Endodermal cell (in vitro differentiated cells): ENCODE results near the gene ADAMTS17. TPM values are rescaled to one million over a fixed set of nuclear protein-coding genes. Genes with fewer than 3 reads are reported as not detected.

Experiments
- DNase-seq: peaks from one replicate; pipeline ENCODE4 v3.0.0-alpha.2; 2017
- H3K27ac ChIP-seq: 2 replicates; pipeline ENCODE4 v1.5.1; 2013; ENCODE audit warnings: mild to moderate bottlenecking, low read depth, low read length, moderate library complexity
- H3K27me3 ChIP-seq: 2 replicates; pipeline ENCODE4 v1.6.1; 2013; ENCODE audit warnings: mild to moderate bottlenecking, low read length, moderate library complexity; ENCODE audit not compliant: insufficient read depth, control insufficient read depth, poor library complexity, severe bottlenecking
- H3K36me3 ChIP-seq: 2 replicates; pipeline ENCODE4 v1.7.0; 2013; ENCODE audit warnings: mild to moderate bottlenecking, low read length, moderate library complexity; ENCODE audit not compliant: control insufficient read depth, insufficient read depth
- H3K4me1 ChIP-seq: one replicate; pipeline ENCODE4 v1.7.0; 2013; ENCODE audit warnings: low read length; ENCODE audit not compliant: control insufficient read depth, insufficient read depth
- H3K4me3 ChIP-seq: 2 replicates; pipeline ENCODE4 v1.5.1; 2013; ENCODE audit warnings: mild to moderate bottlenecking, low read length, moderate library complexity
- H3K9ac ChIP-seq: 2 replicates; pipeline ENCODE4 v1.6.1; 2013; ENCODE audit warnings: mild to moderate bottlenecking, low read length, moderate library complexity; ENCODE audit not compliant: poor library complexity, severe bottlenecking; ENCODE audit errors: extremely low read depth
- H3K9me3 ChIP-seq: 2 replicates; pipeline ENCODE4 v1.6.1; 2013; ENCODE audit warnings: mild to moderate bottlenecking, low read length, moderate library complexity; ENCODE audit not compliant: control insufficient read depth
- H3K27ac Mint-ChIP-seq: 2 replicates; pipeline ENCODE4 v1.8.0; 2020; ENCODE audit warnings: mixed read lengths
- H3K27me3 Mint-ChIP-seq: 2 replicates; pipeline ENCODE4 v1.8.0; 2021; ENCODE audit warnings: mild to moderate bottlenecking, mixed read lengths; ENCODE audit not compliant: insufficient read depth
- H3K36me3 Mint-ChIP-seq: 2 replicates; pipeline ENCODE4 v1.8.0; 2020; ENCODE audit warnings: low read depth, mixed read lengths
- H3K4me1 Mint-ChIP-seq: 2 replicates; pipeline ENCODE4 v1.8.0; 2020; ENCODE audit warnings: mixed read lengths
- H3K4me3 Mint-ChIP-seq: 2 replicates; pipeline ENCODE4 v1.8.0; 2020; ENCODE audit warnings: mild to moderate bottlenecking, moderate library complexity, mixed read lengths
- H3K9me3 Mint-ChIP-seq: 2 replicates; pipeline ENCODE4 v1.8.0; 2020; ENCODE audit warnings: mild to moderate bottlenecking, mixed read lengths
- WGBS, 2 experiments: methylation state at CpG; one replicate each; pipeline versions ENCODE4 v1.1.5 to v1.1.7; 2013; ENCODE audit warnings: missing lambda C conversion rate in 2 of 2, mixed read lengths in 1 of 2; ENCODE audit not compliant: insufficient coverage in 1 of 2, insufficient read length in 1 of 2; 5-methylcytosine and 5-hydroxymethylcytosine counted together
- total RNA-seq, 2 donors: library from RNA; stranded (reverse); fragmentation: NEBNext Ultra II Directional in 1 of 2; extraction: Animal tissue kit (Norgen Biotek cat#: 25700) in 1 of 2; gene quantifications; 2 replicates in 1 of 2; 3 replicates in 1 of 2; pipeline ENCODE4 v1.2.1, GENCODE V29; 2021
- TF ChIP-seq, protein P1 (sequence below): fragments of 200-600 bp; sonication (generic); conservative IDR thresholded peaks from 2 replicates; pipeline ENCODE4 v1.5.0; 2021; ENCODE audit warnings: antibody characterized with exemption, mild to moderate bottlenecking

ADAMTS17 gene
- total RNA-seq, 2 donors from 2014 or later, result 0.82 to 2.3 TPM

DNA sequence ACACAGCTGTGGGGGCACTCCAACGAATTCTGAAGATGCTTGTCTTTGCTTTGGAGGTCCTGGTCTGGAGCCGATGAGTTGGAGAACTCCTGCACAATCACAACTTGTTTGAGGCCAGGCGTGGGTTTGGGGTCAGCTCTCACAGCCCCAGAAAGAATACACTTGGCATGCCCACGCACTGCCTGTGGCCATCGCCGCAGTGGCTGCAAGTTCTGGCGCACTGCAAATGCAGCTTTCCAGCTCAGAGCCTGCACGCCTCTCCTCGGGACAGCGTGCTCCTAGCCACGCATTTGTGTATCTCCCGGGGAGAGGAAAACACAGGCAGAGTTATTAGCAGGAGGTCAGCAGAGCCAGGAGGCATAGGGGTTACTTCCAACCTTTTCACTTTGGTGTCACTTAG is 282.7 kb downstream of the ADAMTS17 start:
- WGBS, 2 experiments, result 86 to 91% methylated on average over 12 of the region's 12 CpGs
- no peak for DNase-seq
- Mint-ChIP-seq H3K9me3 (no peaks in the 10 kb centered on the region), H3K27ac (no peak overlapping the region), H3K27me3 (peaks cover 8% of the 10 kb centered on the region), H3K4me3 (no peak overlapping the region), H3K36me3 (no peaks in the 10 kb centered on the region), H3K4me1 (no peaks in the 10 kb centered on the region)
- Histone ChIP-seq H3K4me3 (no peak overlapping the region), H3K27ac (peak overlapping the region; percentile 66), H3K36me3 (no peaks in the 10 kb centered on the region), H3K4me1 (no peaks in the 10 kb centered on the region), H3K9ac (no peak overlapping the region), H3K27me3 (no peaks in the 10 kb centered on the region), H3K9me3 (no peaks in the 10 kb centered on the region)
- TF ChIP-seq, protein P1, sequence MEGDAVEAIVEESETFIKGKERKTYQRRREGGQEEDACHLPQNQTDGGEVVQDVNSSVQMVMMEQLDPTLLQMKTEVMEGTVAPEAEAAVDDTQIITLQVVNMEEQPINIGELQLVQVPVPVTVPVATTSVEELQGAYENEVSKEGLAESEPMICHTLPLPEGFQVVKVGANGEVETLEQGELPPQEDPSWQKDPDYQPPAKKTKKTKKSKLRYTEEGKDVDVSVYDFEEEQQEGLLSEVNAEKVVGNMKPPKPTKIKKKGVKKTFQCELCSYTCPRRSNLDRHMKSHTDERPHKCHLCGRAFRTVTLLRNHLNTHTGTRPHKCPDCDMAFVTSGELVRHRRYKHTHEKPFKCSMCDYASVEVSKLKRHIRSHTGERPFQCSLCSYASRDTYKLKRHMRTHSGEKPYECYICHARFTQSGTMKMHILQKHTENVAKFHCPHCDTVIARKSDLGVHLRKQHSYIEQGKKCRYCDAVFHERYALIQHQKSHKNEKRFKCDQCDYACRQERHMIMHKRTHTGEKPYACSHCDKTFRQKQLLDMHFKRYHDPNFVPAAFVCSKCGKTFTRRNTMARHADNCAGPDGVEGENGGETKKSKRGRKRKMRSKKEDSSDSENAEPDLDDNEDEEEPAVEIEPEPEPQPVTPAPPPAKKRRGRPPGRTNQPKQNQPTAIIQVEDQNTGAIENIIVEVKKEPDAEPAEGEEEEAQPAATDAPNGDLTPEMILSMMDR, result no peak

DNA sequence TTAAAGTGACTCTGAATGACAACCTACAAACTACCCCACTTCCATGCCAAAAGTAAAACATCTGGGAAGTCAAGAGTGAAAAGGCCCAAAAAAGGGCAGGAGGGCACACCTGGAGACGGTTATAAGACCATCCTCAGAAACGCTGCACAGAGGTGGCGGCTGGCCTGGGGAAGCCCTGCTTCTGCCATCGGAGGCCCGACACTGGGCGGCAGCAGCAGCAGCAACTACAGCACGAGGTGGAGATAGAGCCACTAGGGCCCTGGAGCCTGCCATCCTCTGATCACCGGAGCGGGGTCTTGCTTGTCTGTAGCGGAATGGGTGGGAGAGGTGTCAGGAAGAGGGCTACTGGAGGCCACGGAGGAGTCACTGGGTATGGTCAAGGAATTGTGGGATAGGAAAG is 283.3 kb downstream of the ADAMTS17 start:
- Histone ChIP-seq H3K4me1 (no peaks in the 10 kb centered on the region), H3K27me3 (no peaks in the 10 kb centered on the region), H3K36me3 (no peaks in the 10 kb centered on the region), H3K4me3 (no peak overlapping the region), H3K9me3 (no peaks in the 10 kb centered on the region), H3K9ac (no peak overlapping the region), H3K27ac (no peak overlapping the region)
- Mint-ChIP-seq H3K4me3 (no peak overlapping the region), H3K27ac (no peak overlapping the region), H3K27me3 (peaks cover 11% of the 10 kb centered on the region), H3K36me3 (no peaks in the 10 kb centered on the region), H3K4me1 (no peaks in the 10 kb centered on the region), H3K9me3 (no peaks in the 10 kb centered on the region)
- 93 to 95% methylated on average over 7 to 11 of the region's 11 CpGs for WGBS, 2 experiments
- TF ChIP-seq, protein P1, result no peak
- DNase-seq, result no peak

DNA sequence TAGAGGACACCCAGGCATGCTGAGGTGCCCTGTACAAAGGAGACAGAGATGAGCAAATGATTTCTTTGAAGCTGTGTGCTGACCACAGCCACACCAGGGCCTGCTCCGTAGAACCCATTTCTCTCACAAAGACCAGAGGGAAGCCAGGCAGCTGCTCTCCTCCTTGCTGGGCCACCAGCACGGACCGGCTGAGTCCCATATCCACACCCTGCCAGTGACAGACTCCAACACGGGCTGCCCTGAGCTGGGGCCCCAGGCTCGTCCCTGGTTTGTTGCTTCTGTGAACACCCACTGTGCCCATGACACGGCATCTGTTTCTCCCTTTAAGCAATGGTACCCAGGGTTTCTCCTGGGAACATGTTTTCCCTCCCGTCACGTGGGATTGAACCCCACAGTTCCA is 284.5 kb downstream of the ADAMTS17 start:
- WGBS, 2 experiments, result 89 to 97% methylated on average over 4 to 8 of the region's 8 CpGs
- no peaks in the 10 kb centered on the region for H3K9me3 Mint-ChIP-seq
- H3K9ac ChIP-seq, result no peak overlapping the region
- no peaks in the 10 kb centered on the region for H3K36me3 Mint-ChIP-seq
- no peak overlapping the region for H3K4me3 Mint-ChIP-seq
- H3K36me3 ChIP-seq, result no peaks in the 10 kb centered on the region
- H3K27ac Mint-ChIP-seq, result peak overlapping the region; percentile 14
- H3K4me1 ChIP-seq, result no peaks in the 10 kb centered on the region
- no peak overlapping the region for H3K4me3 ChIP-seq
- no peak overlapping the region for H3K27ac ChIP-seq
- TF ChIP-seq, protein P1, result no peak
- H3K27me3 Mint-ChIP-seq, result peaks cover 11% of the 10 kb centered on the region
- no peaks in the 10 kb centered on the region for H3K4me1 Mint-ChIP-seq
- DNase-seq, result no peak
- H3K9me3 ChIP-seq, result no peaks in the 10 kb centered on the region
- no peaks in the 10 kb centered on the region for H3K27me3 ChIP-seq
